Stimulated activated CD4-positive, alpha-beta T cell treated with anti-CD3 and anti-CD28 coated beads, Interleukin-1b, Interleukin-23, amount 100 ng/mL, for 1 hour (primary cell): ENCODE results near the gene KCTD21.
"Not testable (repeated sequence)": the region's sequence is repeated elsewhere in the genome, so short reads cannot be mapped to it uniquely, and the experiment has no call there.

Experiments used
- DNase-seq, 2 donors: peaks; one replicate each; pipeline ENCODE4 v3.0.0-alpha.2; 2020; ENCODE audit warnings: low read depth in 2 of 2

KCTD21 gene

DNA sequence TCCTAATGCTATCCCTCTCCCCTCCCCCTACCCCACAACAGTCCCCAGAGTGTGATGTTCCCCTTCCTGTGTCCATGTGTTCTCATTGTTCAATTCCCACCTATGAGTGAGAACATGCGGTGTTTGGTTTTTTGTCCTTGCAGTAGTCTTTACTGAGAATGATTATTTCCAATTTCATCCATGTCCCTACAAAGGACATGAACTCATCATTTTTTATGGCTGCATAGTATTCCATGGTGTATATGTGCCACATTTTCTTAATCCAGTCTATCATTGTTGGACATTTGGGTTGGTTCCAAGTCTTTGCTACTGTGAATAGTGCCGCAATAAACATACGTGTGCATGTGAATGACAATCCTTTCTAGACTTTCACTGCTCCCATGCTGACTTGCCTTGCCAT, 12.6 kb downstream of the KCTD21 start:
- DNase-seq = not testable (repeated sequence)

DNA sequence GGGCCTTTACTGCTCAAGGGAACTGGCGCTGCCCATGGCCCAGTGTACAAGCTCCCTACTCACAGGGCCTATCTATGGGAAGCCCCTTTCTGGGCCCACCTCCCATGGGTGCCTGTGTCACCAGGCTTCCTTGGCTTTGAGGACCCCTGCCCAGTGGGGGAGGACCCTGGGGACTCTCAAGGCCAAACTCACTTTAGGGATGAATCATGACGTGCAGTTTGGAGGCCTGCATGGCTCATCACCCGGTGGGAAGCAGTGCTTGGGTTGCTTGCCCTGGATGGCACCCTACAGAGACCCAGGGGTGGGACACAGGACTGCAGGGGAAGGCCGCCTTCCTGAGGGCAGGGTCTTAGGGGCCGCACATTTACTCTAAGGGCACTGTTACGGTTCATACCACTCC, 16.5 kb downstream of the KCTD21 start:
- no peak for DNase-seq

DNA sequence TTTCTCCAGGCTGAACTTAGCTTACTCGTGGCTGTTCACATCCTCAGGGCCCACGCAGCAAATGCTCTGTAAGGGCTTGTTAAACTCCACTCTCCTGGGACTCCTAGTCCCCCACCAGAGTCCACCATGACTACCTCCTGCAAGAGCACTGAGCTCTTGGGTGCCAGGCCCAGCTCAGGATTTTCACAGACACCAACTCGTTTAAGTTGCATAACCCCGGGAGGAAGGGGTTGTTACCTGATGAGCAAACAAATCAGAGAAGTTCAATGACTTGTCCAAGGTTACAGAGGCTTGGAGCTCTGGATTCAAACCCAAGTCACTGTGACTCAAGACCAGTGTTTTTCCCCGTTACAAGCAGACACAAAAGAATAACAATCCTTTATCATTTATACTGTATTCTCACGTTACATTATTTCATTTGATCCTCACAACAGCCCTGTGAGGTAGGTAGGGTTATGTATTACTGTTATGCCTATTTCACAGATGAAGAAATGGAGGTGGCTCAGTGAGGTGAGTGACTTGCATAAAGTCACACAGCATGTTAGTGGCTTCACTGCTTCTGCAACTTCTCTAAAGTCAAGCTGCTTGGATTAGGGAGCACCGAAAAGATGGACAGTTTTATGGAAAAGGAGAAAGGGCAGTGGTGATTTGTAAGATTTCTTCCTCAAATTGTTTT, 17.4 kb downstream of the KCTD21 start:
- DNase-seq = no peak

DNA sequence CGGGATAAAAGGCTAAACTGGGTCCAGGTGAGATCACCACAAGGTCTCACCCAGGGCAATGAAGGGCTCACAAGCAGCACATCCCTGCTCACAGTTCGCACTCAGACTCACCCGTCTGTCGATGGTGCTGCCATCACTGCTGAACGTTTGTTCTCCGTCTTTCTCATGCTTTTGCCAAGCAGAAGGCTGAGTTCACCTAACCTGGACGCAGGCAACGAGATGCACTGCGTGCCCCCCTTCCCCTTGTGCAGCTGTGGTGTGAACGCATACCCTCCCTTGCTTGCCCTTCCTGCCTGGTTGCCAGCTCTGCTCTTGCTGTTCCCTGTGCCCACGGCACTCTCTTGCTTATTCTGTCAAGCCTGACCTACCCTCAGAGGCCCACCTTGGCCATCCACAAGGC, 18.0 kb downstream of the KCTD21 start:
- no peak for DNase-seq

DNA sequence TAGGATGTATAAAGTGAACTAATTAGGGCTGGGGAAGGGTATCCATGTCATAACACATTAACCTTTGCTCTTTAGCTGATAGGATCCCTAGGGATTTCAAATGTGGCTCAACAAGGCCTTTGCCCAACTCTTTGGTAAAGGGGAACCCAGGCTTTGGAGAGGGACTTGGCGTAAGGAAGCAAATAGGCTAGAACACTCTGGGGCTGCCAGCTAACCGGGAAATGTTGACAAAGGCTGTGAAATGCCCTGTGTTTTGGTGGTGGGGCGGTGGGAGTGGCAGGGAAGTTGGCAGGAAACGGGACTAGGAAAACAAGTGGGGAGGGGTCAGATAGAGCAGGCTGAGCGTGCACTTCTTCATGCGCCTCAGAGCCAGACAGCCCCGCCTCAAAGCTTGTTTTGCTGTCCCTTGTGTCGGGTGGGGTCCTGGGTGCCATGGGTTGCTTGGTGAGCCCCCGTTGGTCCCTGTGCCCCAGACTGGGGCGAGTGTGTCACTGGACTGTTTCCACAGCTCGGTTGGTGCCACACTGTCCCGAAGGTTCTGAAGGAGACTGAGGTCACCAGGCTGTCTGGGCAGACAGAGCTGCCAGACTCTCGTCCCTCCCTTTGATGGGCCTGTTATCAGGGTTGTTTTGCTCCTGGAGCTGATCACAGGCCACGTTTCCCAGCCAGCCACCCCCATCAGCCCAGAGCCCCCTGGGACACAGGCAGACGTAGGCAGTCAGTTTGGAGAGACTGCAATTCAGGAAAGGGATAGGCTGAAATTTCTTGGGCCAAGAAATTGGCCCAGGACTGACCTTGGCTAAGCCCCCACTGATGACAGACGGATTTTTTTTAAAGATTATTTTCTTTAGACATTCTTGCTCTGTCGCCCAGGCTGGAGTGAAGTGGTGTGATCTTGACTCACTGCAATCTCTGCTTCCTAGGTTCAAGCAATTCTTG, 19.6 kb downstream of the KCTD21 start:
- DNase-seq = no peak

DNA sequence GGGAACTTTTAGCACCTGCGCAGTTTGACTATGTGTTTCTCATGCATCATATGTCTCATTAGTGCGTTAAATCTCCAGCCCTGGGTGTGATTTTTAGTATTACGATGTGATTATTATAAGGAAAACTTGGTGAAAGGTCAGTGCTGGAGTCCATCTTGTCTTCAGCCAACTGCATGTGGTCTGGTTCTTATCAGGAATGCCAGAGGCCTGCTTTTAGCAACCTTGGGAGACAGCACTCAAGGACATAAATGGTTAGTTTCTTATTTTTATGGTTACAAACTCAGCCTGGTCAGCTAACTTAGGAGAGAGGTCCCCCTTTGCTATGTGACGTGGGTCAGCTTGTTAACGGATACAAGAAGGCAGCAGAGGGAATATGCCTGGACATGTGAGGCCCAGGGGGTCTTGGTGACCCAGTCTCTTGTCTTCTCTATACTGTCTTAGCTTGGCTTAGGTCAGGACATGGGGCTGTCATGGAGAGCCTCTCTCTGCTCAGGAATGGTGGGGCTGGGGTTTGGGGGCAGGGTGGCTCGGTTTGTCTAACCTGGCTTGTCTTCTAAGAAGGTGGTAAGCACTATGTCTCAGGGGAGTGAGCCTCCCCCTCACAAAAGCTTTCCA, 21.5 kb downstream of the KCTD21 start:
- no peak for DNase-seq

DNA sequence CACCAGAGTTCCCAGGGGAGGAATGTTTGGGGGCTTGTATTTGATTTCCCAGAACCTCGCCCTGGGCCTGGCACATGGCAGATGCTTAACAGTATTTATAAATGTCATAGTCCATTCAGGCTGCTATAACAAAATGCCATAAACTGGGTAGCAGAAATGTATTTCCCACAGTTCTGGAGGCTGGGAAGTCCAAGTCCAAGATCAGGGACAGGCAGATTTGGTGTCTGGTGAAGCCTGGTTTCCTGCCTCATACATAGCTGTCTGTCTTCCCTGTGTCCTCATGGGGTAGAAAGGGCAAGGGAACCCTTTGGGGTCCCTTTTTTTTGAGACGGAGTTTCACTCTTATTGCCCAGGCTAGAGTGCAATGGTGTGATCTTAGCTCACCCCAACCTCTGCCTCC, 24.0 kb downstream of the KCTD21 start:
- DNase-seq = no peak

DNA sequence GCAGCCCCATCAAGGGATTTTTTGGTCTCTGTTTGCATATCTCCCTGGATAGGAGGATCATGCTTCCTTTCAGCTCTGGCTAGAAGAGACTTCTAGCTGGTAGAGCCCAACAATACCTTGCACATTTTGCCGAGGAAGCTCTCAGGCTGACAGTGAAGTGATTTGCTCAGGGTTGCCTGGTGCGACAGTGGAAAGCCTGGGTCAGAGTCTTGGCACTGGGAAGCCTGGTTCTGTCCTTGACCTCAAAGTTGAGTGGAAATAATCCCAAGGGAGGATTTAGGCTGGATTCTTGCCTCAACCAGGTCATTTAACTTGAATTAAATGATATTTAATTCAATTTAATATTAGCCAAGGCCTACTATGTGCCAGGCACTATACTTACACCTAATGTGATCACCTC, 24.6 kb downstream of the KCTD21 start:
- DNase-seq = no peak

DNA sequence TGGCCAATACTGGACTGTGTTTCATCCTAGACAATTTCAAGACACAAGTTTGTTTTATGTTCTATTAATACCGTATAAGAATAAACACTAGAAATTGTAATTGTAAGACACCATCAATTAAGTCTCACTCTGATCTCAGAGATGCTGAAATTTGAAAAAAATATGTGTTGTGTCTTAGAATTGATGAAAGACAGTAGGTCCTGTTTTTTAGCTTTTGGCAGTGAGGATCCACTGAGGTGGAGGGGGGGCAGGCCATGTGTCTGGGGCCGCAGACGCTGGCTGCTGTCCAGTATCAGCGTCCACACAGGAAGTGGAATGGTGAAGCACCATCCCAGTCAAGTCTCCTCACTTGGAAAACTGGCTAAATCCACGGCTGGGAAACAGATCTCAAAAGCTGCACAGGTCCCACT, 26.5 kb downstream of the KCTD21 start:
- DNase-seq = no peak

DNA sequence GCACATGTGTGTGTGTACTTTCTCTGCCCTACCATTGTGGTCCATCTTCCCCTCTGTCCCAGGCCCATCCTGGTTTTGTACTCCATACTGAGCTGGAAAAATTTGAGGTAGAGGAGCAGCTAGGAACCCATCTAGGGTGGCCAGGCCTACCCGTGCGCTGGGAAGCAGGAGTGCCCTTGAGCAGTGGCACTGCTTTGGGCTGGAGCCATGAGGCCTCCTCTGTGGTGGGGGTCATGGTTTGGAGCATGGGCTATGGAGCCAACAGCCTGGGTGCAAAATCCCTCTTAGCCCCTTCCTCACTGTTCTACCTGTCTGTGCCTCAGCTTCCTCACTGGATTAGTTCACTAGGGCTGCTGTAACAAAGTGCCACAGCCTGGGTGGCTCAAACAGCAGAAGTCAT, 27.1 kb downstream of the KCTD21 start:
- DNase-seq = no peak

DNA sequence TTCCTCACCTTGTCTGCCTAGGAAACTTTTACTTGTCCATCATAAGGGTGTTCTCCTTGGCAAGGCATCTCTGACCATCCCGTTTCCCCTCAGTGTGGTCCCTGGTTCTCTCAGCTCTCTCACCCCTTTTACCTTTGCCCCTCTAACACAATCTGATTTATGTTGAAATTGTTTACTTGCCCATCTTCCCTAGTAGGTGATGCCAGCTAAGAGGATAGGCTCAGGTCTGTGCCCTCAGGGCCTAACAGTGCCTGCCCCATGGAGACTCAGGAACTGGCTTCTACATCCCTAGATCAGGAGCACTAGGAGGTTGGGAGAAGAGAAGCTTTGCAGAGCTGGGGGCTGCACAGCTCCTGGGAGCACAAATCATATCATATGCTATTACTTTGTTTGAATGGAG, 27.9 kb downstream of the KCTD21 start:
- no peak for DNase-seq

DNA sequence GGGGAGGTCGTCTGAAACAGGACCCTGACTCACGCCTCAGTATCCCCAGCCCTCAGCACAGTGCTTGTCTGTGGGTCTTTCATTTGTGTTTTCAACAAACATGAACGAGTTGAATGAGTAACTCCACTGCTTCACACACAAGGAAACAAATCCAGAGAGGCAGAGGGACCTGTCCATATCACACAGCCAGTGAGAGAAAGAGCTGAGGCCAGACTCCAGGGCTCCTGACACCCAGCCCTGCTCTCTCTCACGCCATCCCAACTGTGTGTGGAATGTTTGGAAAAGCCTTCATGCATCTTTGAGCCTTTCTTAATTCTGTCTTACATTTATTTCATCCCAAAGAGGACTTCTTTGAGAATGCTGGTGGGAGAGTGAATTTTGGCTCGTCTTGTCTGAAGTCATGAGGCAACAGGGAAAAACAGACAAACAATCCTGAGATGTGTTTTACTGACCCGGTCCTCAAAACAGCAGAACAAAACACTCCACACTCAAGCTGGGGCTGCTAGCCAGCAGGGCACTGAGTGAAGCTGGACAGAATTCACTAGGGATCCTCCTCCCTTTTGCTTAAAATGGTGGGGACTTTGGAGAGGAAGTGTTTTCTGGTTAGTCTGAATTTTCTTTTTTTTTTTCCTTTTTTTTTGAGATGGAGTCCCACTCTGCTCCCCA, 29.3 kb downstream of the KCTD21 start:
- no peak for DNase-seq

DNA sequence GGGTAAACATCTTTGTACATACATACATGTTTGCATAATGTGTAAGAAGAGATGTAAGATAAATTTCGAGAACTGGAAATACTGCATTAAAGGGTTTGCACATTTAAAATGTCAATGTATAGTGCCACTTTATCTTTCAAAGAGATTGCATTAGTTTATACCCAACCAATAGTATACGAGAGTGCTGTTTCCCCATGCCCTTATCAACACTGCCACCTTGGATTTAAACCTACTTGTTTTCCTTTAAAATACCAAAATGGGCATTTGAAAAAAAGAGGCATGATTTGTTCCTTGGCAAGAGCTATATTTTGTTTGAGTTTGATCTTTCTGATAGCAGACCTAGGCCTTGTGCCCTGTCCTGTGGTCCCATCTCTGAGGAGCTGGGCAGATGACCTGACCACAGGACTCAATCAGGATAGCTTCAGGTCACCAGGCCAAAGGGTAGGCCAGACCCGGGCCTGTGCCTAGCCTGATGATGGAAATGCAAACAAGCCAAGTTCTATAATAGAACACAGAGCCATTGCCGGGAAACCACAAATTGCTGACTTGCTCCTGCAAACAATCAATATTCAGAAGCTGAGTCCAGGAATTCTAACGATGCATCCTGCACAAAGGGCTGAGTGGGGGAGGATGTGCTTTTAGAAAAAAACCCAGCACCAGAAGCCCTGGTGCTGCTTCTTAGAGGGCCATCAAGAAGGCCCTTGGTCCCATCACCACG, 32.1 kb downstream of the KCTD21 start:
- no peak for DNase-seq

DNA sequence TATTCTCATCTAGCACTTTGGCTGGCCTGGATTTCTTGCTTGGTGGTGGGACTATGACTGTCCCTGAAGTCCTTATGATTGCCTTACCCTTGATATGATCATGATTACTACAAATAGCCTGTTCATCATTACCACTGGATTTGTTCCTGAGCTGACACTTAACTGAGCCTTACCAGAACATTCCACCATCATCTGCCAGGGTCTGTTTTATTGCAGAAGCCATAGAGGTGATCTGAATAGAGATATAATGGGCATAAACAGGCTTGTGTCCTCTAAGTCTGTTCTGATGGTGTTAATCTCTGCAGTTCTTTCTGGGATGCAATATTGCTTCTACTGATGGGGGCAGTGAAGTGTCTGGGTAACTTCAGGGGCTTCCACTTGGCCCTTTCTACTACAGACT, 36.6 kb downstream of the KCTD21 start:
- no peak for DNase-seq

DNA sequence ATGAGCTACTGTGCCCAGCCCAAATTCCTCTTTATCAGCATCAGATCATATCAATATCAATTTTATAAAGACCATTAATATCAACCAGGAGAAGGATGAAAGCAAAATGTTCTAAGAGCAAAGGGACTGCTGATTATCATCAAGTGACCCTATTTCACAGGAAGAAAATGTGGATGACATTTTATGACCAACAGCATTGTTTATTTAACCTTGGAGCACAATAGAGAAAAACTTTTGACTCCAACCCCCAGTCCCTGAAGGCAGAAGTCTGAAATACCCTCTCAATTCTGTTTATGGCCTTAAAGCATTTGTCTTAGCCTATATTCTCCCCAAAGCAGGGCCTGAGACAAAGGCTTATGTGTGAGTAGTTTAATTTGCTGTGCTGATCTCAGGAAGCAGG, 37.7 kb downstream of the KCTD21 start:
- DNase-seq = no peak

DNA sequence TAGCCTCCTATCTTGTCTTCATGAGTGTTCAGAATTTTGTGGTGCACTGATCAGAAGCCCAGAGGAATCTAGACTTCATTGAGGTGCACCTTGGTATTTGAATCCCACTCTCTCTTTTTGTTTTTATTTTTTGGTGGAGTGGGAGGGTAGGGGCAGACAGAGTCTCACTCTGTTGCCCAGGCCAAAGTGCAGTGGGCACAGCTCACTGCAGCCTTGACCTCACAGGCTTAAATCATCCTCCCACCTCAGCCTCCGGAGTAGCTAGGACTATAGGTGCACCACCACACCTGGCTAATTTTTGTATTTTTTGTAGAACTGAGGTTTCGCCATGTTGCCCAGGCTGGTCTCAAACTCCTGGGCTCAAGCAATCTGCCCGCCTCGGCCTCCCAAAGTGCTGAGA, 38.1 kb downstream of the KCTD21 start:
- DNase-seq = no peak

DNA sequence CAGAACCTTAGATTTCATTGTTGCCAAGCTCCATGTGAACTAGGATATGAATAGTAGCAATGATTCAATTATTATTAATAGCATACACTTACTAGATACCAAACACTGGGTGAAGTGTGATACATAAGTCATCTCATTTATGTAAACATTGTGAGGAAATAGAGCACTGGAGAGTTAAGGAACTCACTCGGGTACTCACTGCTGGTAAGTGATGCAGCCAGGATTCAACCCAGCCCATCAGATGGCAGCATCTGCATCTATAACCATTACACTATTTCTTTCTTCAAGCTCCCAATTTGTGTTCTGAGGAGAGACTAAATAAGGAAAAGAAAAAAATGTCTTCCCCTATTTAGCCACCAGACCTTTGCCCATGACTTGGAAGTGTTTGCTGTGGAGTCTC, 38.8 kb downstream of the KCTD21 start:
- no peak for DNase-seq

DNA sequence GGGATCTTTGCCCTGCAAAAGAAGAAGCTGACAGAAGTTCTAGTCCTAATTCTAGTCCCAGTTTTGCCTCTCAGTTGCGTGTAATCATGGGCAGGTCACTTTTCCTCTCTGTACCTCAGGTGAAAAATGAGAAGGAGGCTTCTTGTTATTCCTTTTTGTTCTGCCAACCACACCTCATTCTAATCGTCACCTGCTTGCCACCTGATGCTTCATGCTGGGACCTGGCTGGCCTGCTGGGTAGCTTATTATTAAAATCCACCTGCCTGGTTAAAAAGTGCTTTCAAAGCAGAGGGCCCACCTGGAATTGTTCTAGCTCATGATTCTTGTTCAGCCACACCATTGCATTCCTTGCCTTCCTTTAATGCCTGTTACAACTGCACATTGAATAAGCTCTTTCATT, 40.6 kb downstream of the KCTD21 start:
- DNase-seq = no peak

DNA sequence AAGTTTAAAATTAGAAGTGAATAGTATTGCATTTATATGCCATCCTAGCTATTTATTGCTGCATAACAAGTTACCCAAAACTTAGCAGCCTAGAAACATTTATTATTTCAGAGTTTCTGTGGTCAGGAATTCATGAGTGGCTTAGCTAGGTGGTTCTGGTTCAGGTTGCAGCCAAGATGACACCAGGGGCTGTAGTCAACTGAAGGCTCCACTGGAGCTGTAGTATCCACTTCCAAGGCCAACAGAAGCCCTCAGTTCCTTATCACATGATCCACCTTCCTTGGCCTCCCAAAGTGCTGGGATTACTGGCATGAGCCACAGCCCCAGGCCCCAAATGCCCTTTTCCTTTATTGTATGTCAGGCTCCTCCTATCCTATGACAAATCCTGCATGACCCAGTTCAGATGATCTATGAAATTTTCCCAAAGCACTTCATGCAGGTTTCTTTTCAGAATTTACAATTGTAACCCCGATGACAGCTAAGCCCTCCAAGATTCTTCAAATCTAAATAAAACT, 42.9 kb downstream of the KCTD21 start:
- no peak for DNase-seq

DNA sequence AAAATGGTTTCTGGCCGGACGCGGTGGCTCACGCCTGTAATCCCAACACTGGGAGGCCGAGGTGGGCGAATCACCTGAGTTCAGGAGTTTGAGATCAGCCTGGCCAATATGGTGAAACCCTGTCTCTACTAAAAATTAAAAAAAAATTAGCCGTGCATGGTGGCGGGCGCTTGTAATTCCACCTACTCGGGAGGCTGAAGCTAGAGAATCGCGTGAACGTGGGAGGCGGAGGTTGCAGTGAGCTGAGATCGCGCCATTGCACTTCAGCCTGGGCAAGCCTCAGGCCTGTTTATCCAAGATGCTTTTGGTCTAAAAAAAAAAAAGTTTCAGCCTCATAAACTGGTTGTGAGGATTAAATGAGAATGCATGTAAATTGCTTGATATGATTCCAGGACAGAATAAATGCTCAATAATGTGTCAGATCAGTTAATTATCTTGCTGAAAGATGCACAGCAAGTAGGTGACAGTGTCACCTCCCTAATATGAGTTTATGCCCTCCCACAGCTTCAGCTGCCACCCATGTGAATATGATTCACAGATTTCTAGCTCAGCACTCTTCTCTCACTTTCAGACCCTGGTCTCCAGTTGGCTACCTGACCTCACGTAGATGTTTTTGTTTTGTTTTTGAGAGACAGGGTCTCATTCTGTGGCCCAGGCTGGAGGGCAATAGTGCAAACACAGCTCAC, 47.9 kb downstream of the KCTD21 start:
- no peak for DNase-seq
